ENCODE measurements around the gene CTDSPL2.
"Not testable (repeated sequence)": the region's sequence is repeated elsewhere in the genome, so short reads cannot be mapped to it uniquely, and the experiment has no call there.

The CTDSPL2 gene

GRCh38 chr15:44489464-44489863, 62.0 kb downstream of the CTDSPL2 start:
- no peak for DNase-seq

GRCh38 chr15:44490622-44491021, 63.2 kb downstream of the CTDSPL2 start:
- DNase-seq = no peak

- DNase-seq = no peak
Measured at GRCh38 chr15:44492040-44492439, 64.6 kb downstream of the CTDSPL2 start.

- DNase-seq = no peak
Measured at GRCh38 chr15:44492672-44493071, 65.2 kb downstream of the CTDSPL2 start.

GRCh38 chr15:44495562-44495961, 68.1 kb downstream of the CTDSPL2 start:
- no peak for DNase-seq

- no peak for DNase-seq
Measured at GRCh38 chr15:44500555-44500954, 73.1 kb downstream of the CTDSPL2 start.

- DNase-seq = no peak
Measured at GRCh38 chr15:44501768-44502366, 74.4 kb downstream of the CTDSPL2 start.

- no peak for DNase-seq
Measured at GRCh38 chr15:44516436-44516835, 89.0 kb downstream of the CTDSPL2 start.

- no peak for DNase-seq
Measured at GRCh38 chr15:44519537-44519936, 92.1 kb downstream of the CTDSPL2 start.

- no peak for DNase-seq
Measured at GRCh38 chr15:44525018-44525417, 97.6 kb downstream of the CTDSPL2 start.

GRCh38 chr15:44527241-44527640, 99.8 kb downstream of the CTDSPL2 start:
- no peak for DNase-seq

GRCh38 chr15:44529864-44530604, 102.6 kb downstream of the CTDSPL2 start:
- DNase-seq = no peak

- no peak for DNase-seq
Measured at GRCh38 chr15:44530653-44531052, 103.2 kb downstream of the CTDSPL2 start.

GRCh38 chr15:44532275-44532674, 104.8 kb downstream of the CTDSPL2 start:
- DNase-seq = not testable (repeated sequence)

- no peak for DNase-seq
Measured at GRCh38 chr15:44532689-44533088, 105.3 kb downstream of the CTDSPL2 start.

- DNase-seq = no peak
Measured at GRCh38 chr15:44535092-44535491, 107.7 kb downstream of the CTDSPL2 start.

GRCh38 chr15:44535523-44536301, 108.3 kb downstream of the CTDSPL2 start:
- DNase-seq = no peak

GRCh38 chr15:44536302-44536961, 109.0 kb downstream of the CTDSPL2 start:
- DNase-seq = no peak

- peak; percentile 83 for DNase-seq
Measured at GRCh38 chr15:44536962-44537734, 109.7 kb downstream of the CTDSPL2 start, which contains the start of gene EIF3J. Gene EIF3J, plus strand, starts transcription at chr15:44537147. Its CDS starts 48 bp downstream, at chr15:44537195.

- no peak for DNase-seq
Measured at GRCh38 chr15:44537735-44538240, 110.4 kb downstream of the CTDSPL2 start.

- no peak for DNase-seq
Measured at GRCh38 chr15:44541282-44541958, 114.0 kb downstream of the CTDSPL2 start.

GRCh38 chr15:44542596-44542995, 115.2 kb downstream of the CTDSPL2 start:
- DNase-seq = no peak

Data from NCI-H510A (cell line).